DOHH2 (cell line): ENCODE measurements around the gene LMTK2.
"Not testable (repeated sequence)": the region's sequence is repeated elsewhere in the genome, so short reads cannot be mapped to it uniquely, and the experiment has no call there.

ENCODE experiments used
- H3F3A ChIP-seq: fragments of 200-600 bp; sonication (generic), shearing (Covaris generic); 2 replicates; pipeline ENCODE4 v1.6.0; 2016; ENCODE audit warnings: antibody characterized with exemption, mild to moderate bottlenecking; ENCODE audit not compliant: control insufficient read depth, insufficient read depth
- H3K27ac ChIP-seq: fragments of 200-600 bp; sonication (generic); 2 replicates; pipeline ENCODE4 v1.5.1; 2014; ENCODE audit warnings: low read depth, mild to moderate bottlenecking, low read length, moderate library complexity
- H3K27me3 ChIP-seq: fragments of 200-600 bp; sonication (generic); 2 replicates; pipeline ENCODE4 v1.6.1; 2014; ENCODE audit warnings: mild to moderate bottlenecking, low read length, mixed read lengths; ENCODE audit not compliant: control insufficient read depth
- H3K36me3 ChIP-seq: fragments of 200-600 bp; sonication (generic); 2 replicates; pipeline ENCODE4 v1.6.1; 2014; ENCODE audit warnings: mild to moderate bottlenecking, low read length, moderate library complexity, mixed read lengths; ENCODE audit not compliant: control insufficient read depth
- H3K4me1 ChIP-seq: fragments of 200-600 bp; sonication (generic); 2 replicates; pipeline ENCODE4 v1.6.1; 2014; ENCODE audit warnings: mild to moderate bottlenecking, low read length, mixed read lengths; ENCODE audit not compliant: control insufficient read depth
- H3K4me2 ChIP-seq: fragments of 200-600 bp; sonication (generic); 2 replicates; pipeline ENCODE4 v1.6.0; 2014; ENCODE audit warnings: mild to moderate bottlenecking, low read length, moderate library complexity
- H3K4me3 ChIP-seq: fragments of 200-600 bp; sonication (generic); 2 replicates; pipeline ENCODE4 v1.5.1; 2014; ENCODE audit warnings: mild to moderate bottlenecking, low read length, mixed read lengths
- H3K79me2 ChIP-seq: fragments of 200-600 bp; sonication (generic); 2 replicates; pipeline ENCODE4 v1.6.1; 2014; ENCODE audit warnings: mild to moderate bottlenecking, low read length, mixed read lengths; ENCODE audit not compliant: control insufficient read depth
- H3K9me2 ChIP-seq: fragments of 200-600 bp; sonication (generic); replicated peaks from 2 replicates; pipeline ENCODE4 v1.6.1; 2014; ENCODE audit warnings: mild to moderate bottlenecking, low read length, mixed read lengths; ENCODE audit not compliant: control insufficient read depth
- H3K9me3 ChIP-seq: fragments of 200-600 bp; sonication (generic); 2 replicates; pipeline ENCODE4 v1.6.1; 2014; ENCODE audit warnings: antibody characterized with exemption, low read length, mixed read lengths; ENCODE audit not compliant: control insufficient read depth, insufficient read depth
- H4K20me1 ChIP-seq: fragments of 200-600 bp; sonication (generic); 2 replicates; pipeline ENCODE4 v1.6.0; 2014; ENCODE audit warnings: low read depth, mild to moderate bottlenecking, antibody characterized with exemption, low read length, moderate library complexity; ENCODE audit not compliant: control insufficient read depth, insufficient read depth
- EZH2phosphoT487 ChIP-seq: fragments of 200-600 bp; sonication (generic); IDR thresholded peaks from 2 replicates; pipeline ENCODE4 v1.6.1; 2017; ENCODE audit warnings: borderline replicate concordance, mild to moderate bottlenecking, antibody characterized with exemption, low read length, moderate library complexity, mixed read lengths
- TF ChIP-seq, protein P1 (sequence below): fragments of 200-600 bp; sonication (generic); IDR thresholded peaks from one replicate; pipeline ENCODE4 v1.5.1; 2014; ENCODE audit warnings: antibody characterized with exemption, mild to moderate bottlenecking, low read depth, low read length; ENCODE audit not compliant: poor library complexity, severe bottlenecking

The LMTK2 gene

DNA sequence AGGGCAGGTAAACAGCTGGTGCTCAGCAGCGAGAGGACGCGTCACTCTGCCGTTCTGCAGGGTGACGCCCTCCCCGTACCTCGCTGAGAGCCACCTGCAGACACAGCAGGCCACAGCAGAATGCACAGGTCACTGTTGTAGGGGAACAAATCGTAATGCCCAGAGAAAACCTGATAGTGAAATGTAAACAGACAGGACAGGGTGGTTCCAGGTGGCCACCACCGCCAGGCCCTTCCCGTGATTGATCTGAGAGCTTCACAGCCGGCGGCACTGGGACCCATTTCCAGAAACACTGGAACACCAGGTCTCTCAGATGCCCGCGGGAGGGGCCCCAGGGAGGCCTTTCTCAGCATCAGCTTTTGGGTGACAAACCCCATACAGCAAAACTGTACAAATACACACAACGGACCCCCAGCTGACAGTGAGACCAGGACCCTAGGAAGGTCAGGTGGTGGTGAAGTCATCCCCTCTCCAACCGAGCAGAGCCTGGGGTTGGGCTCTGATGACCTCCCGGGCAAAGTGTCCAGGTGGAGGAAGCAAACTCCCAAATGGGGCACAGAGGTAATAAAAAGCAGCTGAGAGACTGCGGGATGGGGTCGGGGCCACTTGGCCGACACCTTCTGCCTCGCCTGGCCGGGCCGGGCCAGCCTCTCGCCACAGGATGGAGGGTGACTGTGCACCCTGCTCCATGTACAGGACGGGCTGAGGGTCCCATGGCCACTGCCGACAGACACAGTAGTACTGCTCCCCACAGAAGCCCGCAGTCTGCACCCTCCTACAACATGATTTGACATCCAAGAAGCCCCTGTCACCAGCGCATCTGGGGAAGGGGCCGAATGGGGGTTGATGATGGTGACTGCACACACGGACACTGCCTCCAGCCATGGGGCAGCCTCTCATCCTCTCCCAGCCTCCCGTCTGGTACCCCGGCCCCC is 109.2 kb downstream of the LMTK2 start:
- H3K4me2 ChIP-seq, result no peak overlapping the region
- no peaks in the 10 kb centered on the region for H3K36me3 ChIP-seq
- H3K4me1 ChIP-seq, result peaks cover 37% of the 10 kb centered on the region
- H3F3A ChIP-seq, result peaks cover 13% of the 10 kb centered on the region
- H3K4me3 ChIP-seq, result no peak overlapping the region
- no peaks in the 10 kb centered on the region for H3K9me2 ChIP-seq
- TF ChIP-seq, protein P1, sequence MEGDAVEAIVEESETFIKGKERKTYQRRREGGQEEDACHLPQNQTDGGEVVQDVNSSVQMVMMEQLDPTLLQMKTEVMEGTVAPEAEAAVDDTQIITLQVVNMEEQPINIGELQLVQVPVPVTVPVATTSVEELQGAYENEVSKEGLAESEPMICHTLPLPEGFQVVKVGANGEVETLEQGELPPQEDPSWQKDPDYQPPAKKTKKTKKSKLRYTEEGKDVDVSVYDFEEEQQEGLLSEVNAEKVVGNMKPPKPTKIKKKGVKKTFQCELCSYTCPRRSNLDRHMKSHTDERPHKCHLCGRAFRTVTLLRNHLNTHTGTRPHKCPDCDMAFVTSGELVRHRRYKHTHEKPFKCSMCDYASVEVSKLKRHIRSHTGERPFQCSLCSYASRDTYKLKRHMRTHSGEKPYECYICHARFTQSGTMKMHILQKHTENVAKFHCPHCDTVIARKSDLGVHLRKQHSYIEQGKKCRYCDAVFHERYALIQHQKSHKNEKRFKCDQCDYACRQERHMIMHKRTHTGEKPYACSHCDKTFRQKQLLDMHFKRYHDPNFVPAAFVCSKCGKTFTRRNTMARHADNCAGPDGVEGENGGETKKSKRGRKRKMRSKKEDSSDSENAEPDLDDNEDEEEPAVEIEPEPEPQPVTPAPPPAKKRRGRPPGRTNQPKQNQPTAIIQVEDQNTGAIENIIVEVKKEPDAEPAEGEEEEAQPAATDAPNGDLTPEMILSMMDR, result no peak
- TF ChIP-seq EZH2phosphoT487, result no peak
- H3K27ac ChIP-seq, result no peak overlapping the region
- no peaks in the 10 kb centered on the region for H3K79me2 ChIP-seq
- H4K20me1 ChIP-seq, result peaks cover 30% of the 10 kb centered on the region
- peaks cover 37% of the 10 kb centered on the region for H3K27me3 ChIP-seq
- H3K9me3 ChIP-seq, result no peaks in the 10 kb centered on the region

DNA sequence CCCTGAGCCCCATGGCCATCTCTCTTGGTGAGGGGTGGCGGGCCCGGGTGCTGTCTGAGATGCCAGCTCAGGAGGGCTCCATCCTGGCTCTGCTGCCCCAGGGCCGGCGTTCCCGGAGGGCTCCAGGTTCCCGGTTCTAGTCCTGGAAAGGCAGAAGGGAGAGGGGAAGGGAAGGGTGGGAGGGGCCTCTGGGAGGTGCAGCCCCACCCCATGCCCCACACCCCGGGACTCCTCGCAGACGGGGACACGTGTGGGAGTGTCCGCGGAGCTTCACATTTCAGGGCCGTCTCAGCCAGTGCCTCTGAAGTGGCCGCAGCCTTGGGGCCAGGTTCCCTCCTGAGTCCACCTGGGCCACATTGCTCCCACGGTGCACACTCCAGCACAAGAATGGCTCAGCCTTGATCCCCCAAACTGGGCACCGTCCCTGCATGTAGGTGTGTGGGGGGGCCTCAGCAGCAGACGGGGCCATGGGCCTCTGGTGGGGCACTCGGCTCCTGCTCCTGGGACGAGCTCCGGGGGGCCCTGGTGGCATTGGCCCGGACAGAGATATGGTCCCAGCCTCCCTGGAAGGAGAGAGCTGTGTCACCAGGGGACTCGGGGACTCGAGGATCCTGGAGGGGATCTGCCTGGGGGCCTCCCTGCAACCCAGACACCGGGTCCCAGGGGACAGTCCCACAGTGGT is 110.4 kb downstream of the LMTK2 start:
- Histone ChIP-seq H3K27ac (no peak overlapping the region), H3K9me2 (no peaks in the 10 kb centered on the region), H3K4me3 (no peak overlapping the region), H3K4me1 (peaks cover 32% of the 10 kb centered on the region), H3K79me2 (no peaks in the 10 kb centered on the region), H3K36me3 (no peaks in the 10 kb centered on the region), H3F3A (peaks cover 13% of the 10 kb centered on the region), H3K9me3 (no peaks in the 10 kb centered on the region), H3K4me2 (no peak overlapping the region), H4K20me1 (peaks cover 32% of the 10 kb centered on the region), H3K27me3 (peaks cover 31% of the 10 kb centered on the region)
- TF ChIP-seq, protein P1, result no peak
- no peak for TF ChIP-seq EZH2phosphoT487

DNA sequence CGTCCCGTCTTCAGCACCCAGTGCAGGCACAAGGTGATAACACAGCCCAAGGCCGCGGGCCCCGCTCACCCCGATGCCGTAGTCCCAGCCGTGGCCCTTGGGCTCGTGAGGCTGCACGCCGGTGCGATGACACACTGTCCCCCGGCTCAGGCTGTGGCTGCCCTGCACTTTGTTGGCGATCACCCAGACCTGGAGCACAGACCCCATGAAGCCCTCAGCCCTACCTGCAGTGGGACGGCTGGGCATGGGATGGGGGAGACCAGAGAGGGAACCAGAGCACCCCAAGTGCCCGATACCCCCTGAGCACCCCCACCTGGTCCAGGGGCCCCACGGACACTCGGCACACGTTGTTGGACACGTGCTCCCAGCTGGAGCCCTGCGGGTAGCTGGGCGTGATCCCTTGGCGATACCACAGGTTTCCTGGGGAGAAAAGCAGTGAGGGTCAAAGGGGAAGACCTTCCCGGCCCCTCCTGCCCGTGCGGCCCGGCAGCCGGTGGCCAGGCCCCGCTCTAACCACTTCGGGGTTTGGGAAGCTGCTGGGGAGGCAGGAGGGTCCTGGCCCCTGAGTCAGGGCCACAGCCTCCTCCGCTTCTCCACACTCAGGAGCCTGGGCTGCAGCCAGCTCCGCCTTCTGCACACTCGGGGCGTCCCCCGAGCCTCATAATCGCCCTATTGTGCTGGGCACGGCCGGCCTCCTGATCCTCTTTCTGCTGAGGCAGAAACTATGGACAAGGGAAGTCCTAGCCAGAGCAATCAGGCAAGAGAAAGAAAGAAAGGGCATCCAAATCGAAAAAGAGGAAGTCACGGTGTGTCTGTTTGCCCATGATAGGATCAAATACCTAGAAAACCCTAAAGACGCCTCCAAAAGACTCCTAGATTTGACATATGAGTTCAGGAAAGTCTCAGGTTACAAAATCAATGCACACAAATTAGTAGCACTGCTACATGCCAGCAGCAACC is 111.2 kb downstream of the LMTK2 start:
- Histone ChIP-seq H3K4me3 (no peak overlapping the region), H3K27me3 (peaks cover 29% of the 10 kb centered on the region), H3K4me1 (peaks cover 32% of the 10 kb centered on the region), H3F3A (peaks cover 13% of the 10 kb centered on the region), H4K20me1 (peaks cover 32% of the 10 kb centered on the region), H3K79me2 (no peaks in the 10 kb centered on the region), H3K4me2 (no peak overlapping the region), H3K36me3 (no peaks in the 10 kb centered on the region), H3K27ac (no peak overlapping the region), H3K9me2 (no peaks in the 10 kb centered on the region), H3K9me3 (no peaks in the 10 kb centered on the region)
- TF ChIP-seq, protein P1, result no peak
- no peak for TF ChIP-seq EZH2phosphoT487

DNA sequence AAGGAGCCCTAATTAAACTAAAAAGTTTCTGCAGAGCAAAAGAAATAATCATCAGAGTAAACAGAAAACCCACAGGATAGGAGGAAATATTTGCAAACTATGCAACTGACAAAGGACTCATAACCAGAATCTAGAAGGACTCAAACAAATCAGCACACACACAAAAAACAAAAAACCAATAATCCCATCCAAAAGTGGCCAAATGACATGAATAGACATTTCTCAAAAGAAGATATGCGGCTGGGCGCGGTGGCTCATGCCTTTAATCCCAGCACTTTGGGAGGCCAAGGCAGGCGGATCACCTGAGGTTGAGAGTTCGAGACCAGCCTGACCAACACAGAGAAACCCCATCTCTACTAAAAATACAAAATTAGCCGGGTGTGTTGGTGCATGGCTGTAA is 112.7 kb downstream of the LMTK2 start:
- Histone ChIP-seq H4K20me1 (peaks cover 30% of the 10 kb centered on the region), H3F3A (peaks cover 13% of the 10 kb centered on the region), H3K4me2 (peak overlapping the region; percentile 37), H3K4me1 (peaks cover 32% of the 10 kb centered on the region), H3K27me3 (peaks cover 22% of the 10 kb centered on the region), H3K4me3 (peak overlapping the region; percentile 23; the same call in 1 of the 2 replicates)
- H3K79me2 ChIP-seq, H3K9me2 ChIP-seq, H3K9me3 ChIP-seq, H3K36me3 ChIP-seq, H3K27ac ChIP-seq: not testable (repeated sequence)
